ENCODE results near the gene PRKD1.
A peak's percentile ranks its signal among the peaks of the same experiment; 100 is the strongest.
"Not testable (repeated sequence)": the region's sequence is repeated elsewhere in the genome, so short reads cannot be mapped to it uniquely, and the experiment has no call there.

Gene PRKD1

DNA sequence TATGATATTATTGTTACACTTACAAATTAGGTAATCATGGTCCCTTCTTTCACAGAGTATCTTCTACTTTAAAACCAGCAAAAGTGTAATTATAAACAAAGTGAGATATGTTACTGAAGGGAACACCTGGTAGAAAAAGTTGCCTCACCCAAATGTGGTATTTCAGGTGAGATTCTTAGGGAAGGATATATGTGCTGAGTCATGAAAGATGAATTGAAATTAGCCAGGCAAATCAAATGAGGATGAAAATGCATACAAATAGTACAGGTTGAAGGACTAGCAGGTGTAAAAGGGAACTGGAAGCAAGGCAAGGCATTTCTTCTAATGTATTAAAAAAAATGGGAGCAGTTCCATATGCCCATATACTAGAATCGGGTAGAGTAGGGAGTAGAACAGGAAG, 220.9 kb downstream of the PRKD1 start:
- ATAC-seq (replicated peaks) = no peak
- Mint-ChIP-seq H3K4me1 (no peaks in the 10 kb centered on the region), H3K9me3 (peaks cover 0 to 1% of the 10 kb centered on the region in 2 donors), H3K27ac (no peak overlapping the region), H3K27me3 (no peaks in the 10 kb centered on the region), H3K4me3 (no peak overlapping the region), H3K36me3 (no peaks in the 10 kb centered on the region)
- DNase-seq = no peak

GRCh38 chr14:29705801-29706200, 221.8 kb downstream of the PRKD1 start:
- no peak for ATAC-seq (replicated peaks)

DNA sequence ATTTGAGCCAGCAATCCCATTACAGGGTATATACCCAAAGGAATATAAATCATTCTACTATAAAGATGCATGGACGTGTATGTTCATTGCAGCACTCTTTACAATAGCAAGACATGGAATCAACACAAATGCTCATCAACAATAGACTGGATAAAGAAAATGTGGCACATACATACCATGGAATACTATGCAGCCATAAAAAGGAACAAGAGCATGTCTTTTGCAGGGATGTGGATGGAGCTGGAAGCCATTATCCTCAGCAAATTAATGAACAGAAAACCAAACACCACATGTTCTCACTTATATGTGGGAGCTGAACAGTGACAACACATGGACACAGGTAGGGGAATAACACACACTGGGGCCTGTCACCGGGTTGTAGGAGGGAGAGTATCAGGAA, 238.1 kb downstream of the PRKD1 start:
- H3K4me1 Mint-ChIP-seq, DNase-seq: not testable (repeated sequence)
- H3K9me3 Mint-ChIP-seq = peaks cover 3 to 11% of the 10 kb centered on the region in 2 donors

More at GRCh38 chr14:29705801-29706200, 221.8 kb downstream of the PRKD1 start:
- H3K9me3 Mint-ChIP-seq = peaks cover 0 to 2% of the 10 kb centered on the region in 2 donors
- H3K4me1 Mint-ChIP-seq = no peaks in the 10 kb centered on the region
- H3K36me3 Mint-ChIP-seq = no peaks in the 10 kb centered on the region
- H3K27me3 Mint-ChIP-seq = no peaks in the 10 kb centered on the region
- no peak overlapping the region for H3K4me3 Mint-ChIP-seq
- no peak for DNase-seq
- H3K27ac Mint-ChIP-seq = no peak overlapping the region

DNA sequence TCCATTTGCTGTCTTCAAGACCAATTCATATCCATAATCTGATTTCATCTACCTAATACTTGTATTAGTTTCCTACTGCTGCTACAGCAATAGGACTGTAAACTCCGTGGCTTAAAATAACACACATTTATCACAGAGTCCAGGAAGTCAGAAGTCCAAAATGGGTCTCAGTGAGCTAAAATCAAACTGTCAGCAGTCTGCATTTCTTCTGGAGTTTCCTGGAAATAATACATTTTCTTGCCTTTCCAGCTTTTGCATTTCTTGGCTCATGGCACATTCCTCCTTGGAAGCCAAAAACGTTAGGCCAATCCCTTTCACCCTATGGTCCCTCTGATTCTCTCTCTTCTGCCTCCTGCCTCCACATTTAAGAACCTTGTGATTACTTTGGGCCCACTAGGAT, 239.8 kb downstream of the PRKD1 start:
- ATAC-seq (replicated peaks) (no peak), DNase-seq (no peak)
- Mint-ChIP-seq H3K27ac (no peak overlapping the region), H3K36me3 (no peaks in the 10 kb centered on the region), H3K4me1 (no peaks in the 10 kb centered on the region), H3K27me3 (no peaks in the 10 kb centered on the region), H3K9me3 (peaks cover 3 to 10% of the 10 kb centered on the region in 2 donors), H3K4me3 (no peak overlapping the region)

More for the DNA sequence above, 238.1 kb downstream of the PRKD1 start:
- not testable (repeated sequence) for H3K27me3 Mint-ChIP-seq; H3K4me3 Mint-ChIP-seq; H3K36me3 Mint-ChIP-seq; H3K27ac Mint-ChIP-seq; ATAC-seq (replicated peaks)

GRCh38 chr14:29687071-29687765, 240.4 kb downstream of the PRKD1 start:
- Mint-ChIP-seq H3K36me3 (no peaks in the 10 kb centered on the region), H3K27ac (no peak overlapping the region), H3K9me3 (peaks cover 3 to 10% of the 10 kb centered on the region in 2 donors), H3K27me3 (no peaks in the 10 kb centered on the region), H3K4me1 (no peaks in the 10 kb centered on the region), H3K4me3 (no peak overlapping the region)
- DNase-seq = no peak
- no peak for ATAC-seq (replicated peaks)

GRCh38 chr14:29684926-29685325, 242.7 kb downstream of the PRKD1 start:
- no peaks in the 10 kb centered on the region for H3K4me1 Mint-ChIP-seq
- DNase-seq (no peak), ATAC-seq (replicated peaks) (no peak)
- no peaks in the 10 kb centered on the region for H3K36me3 Mint-ChIP-seq
- H3K27ac Mint-ChIP-seq = no peak overlapping the region
- H3K27me3 Mint-ChIP-seq = no peaks in the 10 kb centered on the region
- peaks cover 3 to 10% of the 10 kb centered on the region in 2 donors for H3K9me3 Mint-ChIP-seq
- H3K4me3 Mint-ChIP-seq = no peak overlapping the region

DNA sequence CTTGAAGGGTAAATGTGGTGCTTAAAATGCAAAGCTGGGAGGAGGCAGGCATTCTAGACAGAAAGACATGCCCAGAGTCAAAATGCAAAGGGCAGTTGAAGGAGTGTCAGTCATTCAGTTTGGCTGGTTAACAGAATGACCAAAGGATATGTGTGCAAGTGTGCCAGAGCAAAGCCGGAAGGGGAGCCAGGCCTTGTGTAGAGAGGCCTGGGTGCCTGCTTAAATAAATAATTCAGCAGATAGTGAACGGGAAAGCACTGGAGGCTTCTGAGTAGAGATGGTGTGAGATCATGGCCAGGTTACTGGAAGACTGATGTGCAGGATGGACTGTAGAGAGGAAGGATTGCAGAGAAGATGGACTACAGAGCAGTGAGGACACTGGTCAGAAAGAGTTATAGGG, 244.9 kb downstream of the PRKD1 start:
- H3K9me3 Mint-ChIP-seq = peaks cover 0 to 6% of the 10 kb centered on the region in 2 donors
- H3K27ac Mint-ChIP-seq = no peak overlapping the region
- H3K36me3 Mint-ChIP-seq = no peaks in the 10 kb centered on the region
- no peak for ATAC-seq (replicated peaks)
- no peaks in the 10 kb centered on the region for H3K27me3 Mint-ChIP-seq
- no peak for DNase-seq
- no peaks in the 10 kb centered on the region for H3K4me1 Mint-ChIP-seq
- H3K4me3 Mint-ChIP-seq = no peak overlapping the region

- Mint-ChIP-seq H3K36me3 (no peaks in the 10 kb centered on the region), H3K9me3 (peaks cover 0 to 5% of the 10 kb centered on the region in 2 donors), H3K27me3 (no peaks in the 10 kb centered on the region), H3K4me3 (no peak overlapping the region), H3K4me1 (no peaks in the 10 kb centered on the region), H3K27ac (no peak overlapping the region)
- ATAC-seq (replicated peaks) = no peak
- DNase-seq = no peak
Observed at GRCh38 chr14:29681316-29681715, 246.3 kb downstream of the PRKD1 start.

DNA sequence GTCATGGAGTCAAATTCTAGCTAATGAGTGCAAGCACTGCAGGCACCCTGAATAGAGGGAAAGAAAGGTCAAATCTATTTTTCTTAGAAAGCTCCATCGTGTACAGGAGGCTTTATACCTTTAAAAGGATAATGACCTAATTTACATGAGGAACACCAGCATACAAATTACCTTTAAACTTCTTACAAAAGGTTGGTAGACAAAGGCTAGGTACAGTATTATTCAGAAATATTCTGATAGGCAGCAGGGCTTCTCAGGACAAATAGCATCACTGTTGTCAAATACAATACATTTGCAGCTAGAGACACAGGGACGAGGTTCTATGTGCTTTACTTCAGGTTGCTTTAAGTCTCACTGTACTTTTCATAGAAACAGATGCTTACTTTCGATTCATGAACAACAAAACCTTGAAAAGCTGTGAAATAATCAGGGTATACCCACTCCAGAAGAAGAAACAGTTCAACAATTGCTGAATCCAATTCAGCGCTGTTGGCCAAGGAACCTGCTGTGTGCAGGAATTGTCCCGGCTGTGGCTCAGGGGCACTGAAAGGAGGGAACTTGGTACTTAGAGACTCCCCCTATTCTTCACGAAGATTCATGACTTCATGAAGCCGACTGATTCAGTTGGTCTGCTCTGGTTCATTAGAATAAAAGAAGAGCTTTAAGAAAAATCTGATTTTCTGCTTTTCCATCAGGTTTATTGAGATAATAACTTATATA, 252.9 kb downstream of the PRKD1 start:
- Mint-ChIP-seq H3K9me3 (peaks cover 0 to under 1% of the 10 kb centered on the region in 2 donors), H3K36me3 (no peaks in the 10 kb centered on the region), H3K4me1 (no peaks in the 10 kb centered on the region), H3K27ac (no peak overlapping the region), H3K27me3 (no peaks in the 10 kb centered on the region), H3K4me3 (no peak overlapping the region)
- ATAC-seq (replicated peaks) (no peak), DNase-seq (no peak)

DNA sequence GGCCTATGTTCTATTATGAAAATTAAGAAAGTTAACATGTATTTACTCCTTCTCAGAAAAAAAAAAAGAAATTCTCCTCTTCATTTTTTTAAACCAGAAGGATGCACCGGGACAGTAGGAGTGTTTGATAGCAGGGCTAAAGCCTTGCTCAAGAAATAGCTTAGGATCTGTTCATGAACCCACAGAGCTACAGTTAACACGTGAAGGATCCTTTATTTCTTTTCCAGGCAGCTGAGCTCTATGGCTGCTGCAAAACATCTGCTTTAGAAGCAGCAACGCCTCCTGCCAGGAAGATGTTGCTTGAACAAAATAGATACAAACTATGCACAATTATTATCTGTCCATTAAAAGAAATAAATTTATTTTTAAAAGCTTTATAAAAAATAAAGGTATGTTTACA, 254.8 kb downstream of the PRKD1 start:
- Mint-ChIP-seq H3K4me3 (no peak overlapping the region), H3K27ac (no peak overlapping the region), H3K4me1 (no peaks in the 10 kb centered on the region), H3K27me3 (no peaks in the 10 kb centered on the region), H3K36me3 (no peaks in the 10 kb centered on the region), H3K9me3 (no peaks in the 10 kb centered on the region)
- no peak for DNase-seq
- no peak for ATAC-seq (replicated peaks)

GRCh38 chr14:29671034-29671433, 256.6 kb downstream of the PRKD1 start:
- H3K27ac Mint-ChIP-seq = no peak overlapping the region
- no peaks in the 10 kb centered on the region for H3K36me3 Mint-ChIP-seq
- no peak overlapping the region for H3K4me3 Mint-ChIP-seq
- no peak for DNase-seq
- ATAC-seq (replicated peaks) = no peak
- no peaks in the 10 kb centered on the region for H3K4me1 Mint-ChIP-seq
- H3K9me3 Mint-ChIP-seq = no peaks in the 10 kb centered on the region
- no peaks in the 10 kb centered on the region for H3K27me3 Mint-ChIP-seq

DNA sequence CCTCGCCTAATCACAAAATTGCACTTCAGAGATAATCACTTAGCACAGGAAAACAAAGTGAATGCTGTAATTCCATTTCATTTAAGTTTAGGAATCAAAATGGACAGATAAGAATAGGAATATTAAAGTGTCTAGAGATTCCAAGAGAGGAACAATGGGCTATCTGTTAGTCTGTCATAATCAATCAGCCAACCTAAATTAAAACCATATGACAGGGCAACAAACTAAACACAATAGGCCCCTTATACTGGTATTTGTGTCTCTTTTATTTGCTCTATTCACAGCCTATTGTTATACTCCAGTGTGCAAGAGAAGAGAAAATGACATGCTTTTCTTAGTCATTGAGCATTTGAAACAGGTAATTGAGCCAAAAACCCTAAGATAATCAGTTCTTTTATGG, 259.4 kb downstream of the PRKD1 start:
- no peaks in the 10 kb centered on the region for H3K4me1 Mint-ChIP-seq
- H3K36me3 Mint-ChIP-seq = no peaks in the 10 kb centered on the region
- no peak overlapping the region for H3K27ac Mint-ChIP-seq
- ATAC-seq (replicated peaks) (no peak), DNase-seq (no peak)
- no peaks in the 10 kb centered on the region for H3K27me3 Mint-ChIP-seq
- H3K9me3 Mint-ChIP-seq = no peaks in the 10 kb centered on the region
- no peak overlapping the region for H3K4me3 Mint-ChIP-seq

DNA sequence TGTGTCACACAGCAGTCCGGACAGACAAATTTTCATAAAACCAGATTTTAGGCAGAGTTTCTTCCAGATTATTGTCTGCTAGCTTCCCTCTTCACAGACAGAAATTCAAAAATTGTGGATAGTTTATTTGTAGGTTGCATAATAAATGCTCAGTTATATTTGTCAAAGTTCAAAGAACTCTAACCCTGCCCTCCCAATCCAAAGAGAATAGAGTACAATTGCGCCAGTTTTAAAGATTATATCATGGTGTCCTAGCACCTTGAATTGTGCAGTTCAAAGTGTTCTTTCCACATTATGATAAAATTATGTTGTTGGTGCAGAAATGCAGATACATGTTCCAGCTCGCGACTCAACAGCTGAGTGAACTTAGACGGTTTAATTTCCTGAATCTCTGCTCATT, 263.1 kb downstream of the PRKD1 start:
- no peak for ATAC-seq (replicated peaks)
- H3K9me3 Mint-ChIP-seq = no peaks in the 10 kb centered on the region
- no peak overlapping the region for H3K4me3 Mint-ChIP-seq
- H3K27me3 Mint-ChIP-seq = no peaks in the 10 kb centered on the region
- no peaks in the 10 kb centered on the region for H3K4me1 Mint-ChIP-seq
- no peak for DNase-seq
- H3K36me3 Mint-ChIP-seq = no peaks in the 10 kb centered on the region
- no peak overlapping the region for H3K27ac Mint-ChIP-seq

GRCh38 chr14:29663281-29663801, 264.3 kb downstream of the PRKD1 start:
- Mint-ChIP-seq H3K4me3 (no peak overlapping the region), H3K9me3 (no peaks in the 10 kb centered on the region), H3K4me1 (no peaks in the 10 kb centered on the region), H3K27ac (no peak overlapping the region), H3K27me3 (no peaks in the 10 kb centered on the region), H3K36me3 (no peaks in the 10 kb centered on the region)
- no peak for DNase-seq
- ATAC-seq (replicated peaks) = peak in 1 of 2 donors; percentile 25
